GM12891 (cell line): ENCODE results near the gene ZNF70.
A peak's percentile ranks its signal among the peaks of the same experiment; 100 is the strongest.

Experiments used
- DNase-seq: peaks from one replicate; pipeline ENCODE4 v3.0.0; 2011; ENCODE audit warnings: low spot score; ENCODE audit not compliant: insufficient read length
- FAIRE-seq: peaks from 2 replicates; lab custom pipeline; 2011; peaks lifted over from hg19 to GRCh38; lab: Jason Lieb, UNC
- PAX5 ChIP-seq: IDR thresholded peaks from 2 replicates; pipeline ENCODE4 v1.6.1; 2011; ENCODE audit warnings: low read length, moderate library complexity, mild to moderate bottlenecking; ENCODE audit not compliant: insufficient read depth, severe bottlenecking
- POLR2A ChIP-seq: IDR thresholded peaks from 2 replicates; pipeline ENCODE4 v1.6.1; 2011; ENCODE audit warnings: low read depth, low read length, control low read depth
- POLR2AphosphoS5 ChIP-seq: IDR thresholded peaks from 2 replicates; pipeline ENCODE4 v1.6.1; 2011; ENCODE audit warnings: low read depth, low read length, control low read depth
- POU2F2 ChIP-seq: IDR thresholded peaks from 2 replicates; pipeline ENCODE4 v1.6.1; 2011; ENCODE audit warnings: low read depth, mild to moderate bottlenecking, control low read depth, low read length, moderate library complexity
- SPI1 ChIP-seq: IDR thresholded peaks from 2 replicates; pipeline ENCODE4 v1.6.1; 2011; ENCODE audit warnings: low read depth, low read length, control low read depth
- TAF1 ChIP-seq: IDR thresholded peaks from 2 replicates; pipeline ENCODE4 v1.6.1; 2011; ENCODE audit warnings: low read depth, low read length, control low read depth

Gene ZNF70

DNA sequence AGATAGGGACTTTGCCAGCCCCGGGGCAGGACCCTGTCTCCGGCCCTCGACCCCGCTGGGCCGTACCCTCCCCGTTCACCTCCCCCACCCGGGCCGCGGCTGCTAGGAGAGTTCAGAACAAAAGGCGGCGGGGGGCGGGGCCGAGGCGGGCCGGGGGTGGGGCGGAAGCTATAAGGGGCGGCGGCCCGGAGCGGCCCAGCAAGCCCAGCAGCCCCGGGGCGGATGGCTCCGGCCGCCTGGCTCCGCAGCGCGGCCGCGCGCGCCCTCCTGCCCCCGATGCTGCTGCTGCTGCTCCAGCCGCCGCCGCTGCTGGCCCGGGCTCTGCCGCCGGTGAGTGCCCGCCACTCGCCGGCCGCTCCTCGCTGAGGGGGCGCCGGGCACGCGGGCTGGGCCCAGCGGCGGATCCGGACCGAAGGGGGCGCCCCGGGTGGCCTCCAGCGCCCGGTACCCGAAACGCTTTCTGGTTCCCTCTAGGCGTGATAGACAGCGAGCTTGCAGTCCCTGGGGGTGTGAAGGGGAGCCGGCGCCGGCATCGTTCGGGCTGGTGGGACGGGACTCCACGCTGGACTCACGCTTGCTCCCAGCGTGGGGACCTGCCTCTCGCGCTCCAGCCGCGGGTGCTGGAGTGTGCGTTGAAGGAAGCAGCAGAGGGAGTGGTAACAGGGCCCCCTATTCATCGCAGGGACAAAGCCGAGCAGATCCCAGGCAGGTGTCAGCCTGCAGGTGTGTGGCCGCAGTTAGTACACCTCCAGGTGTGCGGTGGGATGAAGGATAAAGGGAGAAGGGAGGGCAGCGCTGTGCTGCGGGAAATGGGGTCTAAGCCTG is 21.9 kb upstream of the ZNF70 start, which contains the start of gene MMP11:
Gene MMP11 (plus strand): TSS at position 201 of the 825 bp plus-strand sequence. CDS start 22 bp downstream, at position 223.
- DNase-seq (peak; percentile 68), FAIRE-seq (no peak)
- TF ChIP-seq POLR2A, result no peak
- TF ChIP-seq POU2F2, result no peak
- TF ChIP-seq POLR2AphosphoS5, result no peak

DNA sequence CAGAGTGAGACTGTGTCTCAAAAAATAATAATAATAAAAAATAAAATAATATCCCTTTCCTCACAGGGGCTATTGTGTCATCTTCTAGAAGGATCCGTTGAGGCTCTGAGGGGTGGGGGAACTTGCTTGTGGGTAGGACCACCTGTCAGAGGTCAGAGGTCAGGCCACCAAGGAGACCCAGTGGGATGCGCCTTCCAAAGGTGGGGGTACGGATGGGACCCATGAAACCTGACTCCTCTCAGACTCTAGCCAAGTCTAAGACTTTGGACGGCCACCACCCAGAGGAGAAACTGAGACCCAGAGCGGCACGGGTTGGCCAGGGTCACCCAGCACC is 21.4 kb upstream of the ZNF70 start:
- TF ChIP-seq SPI1 (no peak), TAF1 (no peak), POLR2AphosphoS5 (no peak), PAX5 (no peak), POLR2A (no peak), POU2F2 (no peak)
- DNase-seq (no peak), FAIRE-seq (no peak)

DNA sequence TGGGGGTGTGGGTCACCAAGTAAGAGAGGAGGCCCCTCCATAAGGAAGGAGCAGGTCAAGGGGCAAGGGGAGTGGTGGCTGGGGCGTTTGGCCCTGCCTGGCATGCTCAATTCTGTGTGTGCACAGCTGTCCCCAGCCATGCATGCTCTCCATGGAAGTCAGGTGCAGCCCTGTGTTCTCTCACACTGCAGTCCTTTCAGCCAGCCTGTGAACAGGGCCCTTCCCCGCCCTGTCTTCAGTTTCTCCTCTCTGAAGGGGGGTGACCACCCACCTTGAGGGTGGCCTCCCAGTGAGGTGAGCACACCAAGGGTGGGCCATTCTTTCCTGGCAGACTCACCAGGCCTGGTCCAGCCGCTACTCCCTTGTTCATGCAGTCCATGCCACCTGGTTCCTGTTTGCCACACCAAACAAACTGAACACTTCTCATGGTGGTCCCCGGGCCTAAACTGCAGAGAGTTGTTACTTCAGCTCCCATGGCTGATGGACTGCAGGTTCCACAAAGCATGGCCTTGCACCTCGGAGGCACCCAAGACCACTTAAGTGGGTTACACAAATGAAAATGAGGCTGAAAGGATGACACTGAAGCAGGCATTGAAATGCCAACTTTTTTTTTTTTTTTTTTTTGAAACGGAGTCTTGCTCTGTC is 18.5 kb upstream of the ZNF70 start:
- FAIRE-seq, result peak; percentile 64
- DNase-seq, result no peak
- TF ChIP-seq POLR2AphosphoS5, result no peak

DNA sequence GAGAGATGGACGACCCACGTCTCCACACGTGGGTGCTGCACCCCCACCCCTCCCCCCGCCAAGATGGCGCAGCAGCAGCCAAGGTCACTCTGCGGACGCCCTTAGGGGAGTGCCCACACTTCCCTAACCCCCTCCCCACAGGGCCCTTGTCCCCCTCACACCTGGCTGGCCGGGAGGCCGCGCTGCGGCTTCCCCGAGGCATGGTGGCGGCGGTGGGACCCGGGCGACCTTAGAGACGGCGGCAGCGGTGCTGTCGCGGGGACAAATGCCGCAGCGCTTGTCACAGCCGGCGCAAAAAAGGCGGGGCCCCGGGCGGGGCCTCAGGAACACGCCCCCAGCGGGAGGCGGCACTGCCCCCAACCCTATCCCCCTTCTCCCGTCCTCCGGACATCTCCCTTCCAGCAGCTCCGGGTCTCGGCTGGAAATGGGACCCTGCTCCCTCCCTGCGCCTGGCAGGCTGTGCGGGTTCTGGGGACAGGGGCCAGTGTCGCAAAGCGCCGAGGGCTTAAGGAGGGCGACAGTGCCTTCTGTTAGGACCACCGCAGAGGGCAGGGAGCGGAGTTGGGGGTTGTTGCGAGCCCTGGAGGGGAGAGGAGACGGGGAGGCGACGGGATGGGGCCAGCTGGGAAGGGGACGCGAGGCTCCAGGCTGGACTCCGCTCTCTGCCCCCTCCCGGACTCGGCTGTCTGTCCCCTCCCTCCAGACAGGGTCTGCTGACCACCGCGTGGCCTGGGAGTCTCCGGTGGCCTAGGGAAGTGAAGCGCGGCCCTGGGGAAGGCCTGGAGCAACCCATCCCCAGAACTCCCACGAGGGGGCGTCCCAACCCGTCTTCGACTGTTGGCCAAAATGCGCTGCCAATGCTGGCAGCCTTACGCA is 17.0 kb upstream of the ZNF70 start, which contains the start of gene CHCHD10:
Gene CHCHD10 (minus strand): TSS at position 300 of the 876 bp plus-strand sequence. CDS start 98 bp downstream, at position 202.
- DNase-seq, result peak; percentile 83
- FAIRE-seq, result peak; percentile 86
- peak; percentile 82 for TF ChIP-seq POLR2AphosphoS5
- TF ChIP-seq POU2F2, result no peak
- no peak for TF ChIP-seq PAX5
- peak; percentile 52; the same call in 1 of the 2 replicates for TF ChIP-seq POLR2A
- TF ChIP-seq TAF1, result peak; percentile 58; the same call in 1 of the 2 replicates

DNA sequence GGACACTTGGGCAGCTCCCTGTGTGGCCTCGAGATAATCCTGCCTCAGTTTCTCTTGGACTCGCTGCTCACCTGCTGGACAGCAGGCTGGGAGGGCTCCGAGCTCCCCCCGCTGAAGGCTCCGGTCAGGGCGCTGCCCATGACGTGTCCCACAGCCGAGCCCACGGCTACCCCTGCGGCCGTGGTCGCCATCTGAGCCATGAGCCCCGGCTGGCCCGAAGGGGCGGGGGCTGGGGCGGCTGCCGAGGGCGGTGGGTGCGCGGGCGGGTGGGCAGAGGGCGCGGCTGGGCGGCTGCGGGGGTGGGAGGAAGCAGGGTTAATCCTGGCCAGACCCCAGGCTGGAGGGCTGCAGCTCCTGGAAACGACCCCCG is 16.4 kb upstream of the ZNF70 start:
- no peak for DNase-seq
- TF ChIP-seq POLR2A, result no peak
- no peak for TF ChIP-seq PAX5
- no peak for TF ChIP-seq TAF1
- TF ChIP-seq POU2F2, result no peak
- no peak for TF ChIP-seq POLR2AphosphoS5
- TF ChIP-seq SPI1, result no peak
- peak; percentile 54 for FAIRE-seq

DNA sequence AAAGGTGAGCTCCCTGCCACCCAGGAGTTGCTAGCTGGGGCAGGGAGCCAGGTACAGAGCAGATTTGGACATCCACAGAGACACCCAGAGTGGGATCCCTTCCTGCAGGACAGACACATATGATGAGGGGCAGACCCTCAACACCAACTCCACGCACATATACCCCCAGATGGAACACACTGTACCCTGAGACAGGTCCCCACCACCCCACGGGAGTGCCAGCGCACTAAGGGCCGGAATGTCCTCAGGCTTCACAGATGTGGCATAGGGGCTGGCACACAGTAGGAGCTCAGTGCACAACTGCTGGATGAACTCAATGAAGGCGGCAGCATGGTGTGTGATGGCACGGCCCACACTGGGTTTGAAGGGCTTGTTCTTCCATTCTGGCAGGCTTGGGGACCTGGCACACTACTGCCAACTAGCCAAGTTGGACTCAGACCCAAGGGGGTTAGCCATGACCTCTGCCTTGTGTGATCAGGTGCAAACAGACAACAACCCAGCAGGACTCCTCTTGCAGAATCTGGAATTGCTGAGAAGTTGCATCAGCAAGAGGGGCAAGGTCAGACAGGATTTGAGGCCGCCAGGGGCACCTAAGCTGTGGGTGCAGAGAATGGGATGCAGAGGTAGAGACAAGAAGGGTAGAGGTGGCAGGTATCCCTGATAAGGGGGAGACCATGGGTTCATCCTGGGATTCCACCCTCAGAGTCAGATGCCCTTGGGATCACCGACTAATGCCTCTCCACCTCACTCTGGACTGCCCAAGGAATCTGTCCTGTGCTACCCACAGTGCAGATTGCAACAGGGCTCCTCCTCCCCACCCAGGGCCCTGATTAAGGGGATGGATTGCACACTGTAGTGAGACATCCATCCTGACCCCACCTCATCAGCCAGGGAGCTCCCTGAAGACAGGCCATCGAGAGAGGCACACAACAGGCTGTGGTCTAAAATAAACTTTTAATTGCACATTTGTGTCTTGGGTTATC is 14.3 kb upstream of the ZNF70 start:
- FAIRE-seq (peak; percentile 16), DNase-seq (no peak)
- TF ChIP-seq POLR2A (peak; percentile 12; the same call in 1 of the 2 replicates), POLR2AphosphoS5 (no peak), POU2F2 (0 out of 2 replicates have a peak, but pooled peaks have one; percentile 21)

DNA sequence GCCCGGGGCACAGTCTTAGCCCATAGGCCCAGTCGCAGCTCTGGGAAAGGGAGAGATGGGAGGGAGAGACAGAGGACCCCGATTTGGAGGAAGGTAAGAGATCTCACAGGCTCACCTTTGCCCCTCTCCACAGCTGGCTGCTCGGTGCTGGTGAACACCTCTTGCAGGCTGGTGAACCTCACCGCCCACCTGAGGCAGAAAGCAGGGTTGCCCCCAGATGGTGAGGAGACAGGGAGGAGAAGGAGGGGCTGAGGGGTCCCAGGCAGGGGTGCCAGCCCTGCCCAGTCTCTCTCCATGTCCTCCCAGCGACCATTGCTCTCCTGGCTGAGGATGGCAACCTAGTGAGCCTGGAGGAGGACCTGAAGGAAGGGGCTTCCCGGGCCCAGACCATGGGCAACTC is 13.0 kb upstream of the ZNF70 start:
- DNase-seq, result no peak
- TF ChIP-seq PAX5, result no peak
- no peak for TF ChIP-seq POLR2AphosphoS5
- TF ChIP-seq POLR2A, result no peak
- no peak for TF ChIP-seq SPI1
- TF ChIP-seq TAF1, result no peak
- no peak for TF ChIP-seq POU2F2
- no peak for FAIRE-seq

DNA sequence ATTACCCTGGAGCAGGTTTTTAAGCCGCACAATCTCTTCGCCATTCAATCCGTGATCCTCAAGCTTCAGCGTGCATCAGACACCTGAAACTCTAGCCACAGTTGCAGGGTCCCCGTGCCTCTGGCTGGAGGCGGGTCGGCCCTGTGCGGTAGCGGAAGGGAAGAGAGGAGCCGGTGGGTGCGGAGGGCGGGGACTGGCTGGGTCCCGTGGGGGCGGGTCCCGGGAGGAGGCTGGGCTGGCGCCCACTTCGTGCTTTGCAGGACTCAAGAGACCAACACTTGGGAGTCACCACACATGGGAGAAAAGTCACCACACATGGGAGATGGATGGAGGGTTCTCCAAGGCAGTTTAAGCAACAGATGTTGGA is 12.7 kb upstream of the ZNF70 start:
- FAIRE-seq, result peak; percentile 87
- peak; percentile 47 for DNase-seq
- TF ChIP-seq POLR2AphosphoS5, result no peak
- no peak for TF ChIP-seq PAX5
- peak; percentile 26; the same call in 1 of the 2 replicates for TF ChIP-seq POLR2A

DNA sequence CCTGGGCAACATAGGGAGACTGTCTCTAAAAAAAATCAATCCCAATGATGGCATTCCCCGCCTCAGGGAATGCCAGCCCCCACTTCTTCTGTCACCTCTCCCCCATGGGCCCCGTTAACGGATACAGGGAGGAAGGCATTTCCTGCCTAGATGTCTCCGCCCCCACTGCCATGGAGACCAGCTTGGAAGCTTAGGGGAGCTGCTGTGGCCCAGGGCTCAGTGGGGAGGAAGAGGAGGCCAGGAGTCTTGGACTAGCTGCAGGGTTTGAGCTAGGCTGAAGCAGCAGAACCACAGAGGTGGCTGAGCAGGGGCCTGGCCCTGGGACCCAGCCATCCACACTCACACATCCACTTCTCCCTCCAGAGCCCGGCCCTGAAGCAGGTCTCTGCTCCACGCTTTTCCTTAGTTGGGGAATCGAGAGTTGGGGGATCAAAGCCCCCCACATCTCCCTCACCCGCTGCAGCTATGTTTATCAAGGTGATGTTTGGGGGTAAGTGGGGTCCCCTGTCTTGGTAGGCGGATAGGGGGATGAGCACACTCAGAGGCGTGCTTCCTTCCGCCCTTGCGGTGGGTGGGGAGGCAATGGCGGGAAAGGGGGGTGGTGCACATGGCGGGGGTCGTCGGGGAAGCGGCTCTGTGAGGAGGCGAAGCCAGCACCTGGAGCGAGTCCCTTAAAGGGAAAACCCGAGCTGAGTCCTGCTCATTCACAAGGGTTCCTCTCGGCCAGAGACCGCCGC is 12.1 kb upstream of the ZNF70 start, which contains the start of gene C22orf15:
Gene C22orf15 (plus strand): TSS at position 149 of the 737 bp plus-strand sequence. CDS start 317 bp downstream, at position 466.
- FAIRE-seq, result peak; percentile 74
- DNase-seq, result no peak
- TF ChIP-seq PAX5 (no peak), POLR2A (no peak; the same call in 1 of the 2 replicates), POU2F2 (no peak), TAF1 (no peak), POLR2AphosphoS5 (no peak)
